ENCODE measurements around the gene OPTN. TPM values are rescaled to one million over a fixed set of nuclear protein-coding genes. Genes with fewer than 3 reads are reported as not detected.

The OPTN gene
- total RNA-seq, 1 donor from 2014 or later = 75.4 TPM

DNA sequence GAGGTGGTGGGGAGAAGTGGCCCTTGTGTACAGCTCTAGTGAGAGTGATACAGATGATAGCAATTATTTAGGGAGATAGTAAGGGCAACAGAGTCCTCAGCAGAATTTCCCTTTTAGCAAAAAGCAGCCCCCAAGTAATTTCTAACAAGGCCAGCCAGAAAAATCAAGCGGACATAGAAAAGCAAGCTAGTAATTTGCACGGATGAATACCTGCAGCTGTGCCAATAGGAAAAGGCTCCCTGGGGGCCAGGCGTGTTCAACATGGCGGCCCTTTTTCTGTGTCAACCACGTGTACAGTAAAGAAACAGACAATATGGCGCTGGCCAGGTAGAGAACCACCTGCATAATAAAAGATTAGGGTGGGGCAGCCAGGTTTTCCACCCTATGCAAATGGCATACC lies 68.8 kb downstream of the OPTN start:
- FAIRE-seq (no peak), DNase-seq (ENCODE audit: low spot score in 2 of 2) (no peak)

DNA sequence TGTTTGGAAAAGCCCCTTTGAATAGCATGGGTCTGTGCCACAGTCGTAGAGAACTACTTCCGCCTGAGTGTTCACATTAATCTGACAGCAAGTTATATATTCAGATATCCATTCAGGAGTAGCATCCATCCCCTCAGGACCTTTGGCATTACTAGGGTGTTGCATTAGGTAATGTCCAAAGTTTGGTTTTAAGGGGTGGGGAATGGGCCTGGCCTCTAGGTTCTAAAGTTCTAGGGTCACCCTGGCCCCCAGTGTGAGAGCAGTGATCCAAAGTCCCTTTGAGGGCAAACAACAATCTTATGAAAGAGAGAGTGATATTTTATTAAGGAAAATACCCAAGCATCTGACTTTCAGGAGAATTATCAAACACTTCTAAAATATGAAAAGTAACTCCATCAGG lies 73.7 kb downstream of the OPTN start:
- no peak for FAIRE-seq
- DNase-seq (ENCODE audit: low spot score in 2 of 2) = no peak

DNA sequence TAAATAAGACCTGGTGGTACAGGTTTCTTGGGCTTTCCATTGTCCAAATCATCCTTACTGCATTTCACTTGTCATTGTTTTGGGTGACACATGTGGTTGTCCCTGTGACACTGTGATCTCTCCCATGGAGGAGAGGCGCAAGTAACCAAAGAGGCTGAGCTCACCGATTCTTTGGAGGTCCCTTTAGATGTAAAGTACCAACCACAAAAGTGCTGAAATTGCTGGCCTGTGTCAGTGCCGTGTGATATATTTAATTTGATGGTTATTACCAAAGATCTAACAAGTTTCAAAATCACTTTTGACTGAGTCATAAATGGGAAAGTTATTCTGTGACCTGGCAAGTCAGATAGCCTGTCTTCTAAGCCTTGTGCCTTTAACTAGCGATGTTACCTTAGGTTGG lies 80.8 kb downstream of the OPTN start:
- FAIRE-seq = no peak

DNA sequence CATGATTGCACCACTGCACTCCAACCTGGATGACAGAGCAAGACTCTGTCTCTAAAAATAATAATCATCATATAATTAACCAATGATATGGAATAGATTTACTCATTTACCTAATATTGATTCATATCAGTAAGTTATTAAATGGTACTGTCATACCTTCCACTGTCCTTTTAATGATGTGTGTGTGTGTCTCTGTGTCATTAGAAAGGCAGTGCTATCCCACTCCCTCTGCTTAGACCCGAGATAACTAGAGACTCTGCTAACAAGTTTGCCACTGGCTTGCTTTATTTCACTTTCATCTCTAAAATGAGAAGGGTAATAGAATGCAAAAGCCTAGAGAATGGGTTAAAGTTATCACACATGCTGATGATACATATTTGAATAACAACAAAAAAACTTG lies 82.5 kb downstream of the OPTN start:
- FAIRE-seq (no peak), DNase-seq (ENCODE audit: low spot score in 2 of 2) (no peak)

More for the DNA sequence above, 80.8 kb downstream of the OPTN start:
- no peak for DNase-seq (ENCODE audit: low spot score in 2 of 2)

DNA sequence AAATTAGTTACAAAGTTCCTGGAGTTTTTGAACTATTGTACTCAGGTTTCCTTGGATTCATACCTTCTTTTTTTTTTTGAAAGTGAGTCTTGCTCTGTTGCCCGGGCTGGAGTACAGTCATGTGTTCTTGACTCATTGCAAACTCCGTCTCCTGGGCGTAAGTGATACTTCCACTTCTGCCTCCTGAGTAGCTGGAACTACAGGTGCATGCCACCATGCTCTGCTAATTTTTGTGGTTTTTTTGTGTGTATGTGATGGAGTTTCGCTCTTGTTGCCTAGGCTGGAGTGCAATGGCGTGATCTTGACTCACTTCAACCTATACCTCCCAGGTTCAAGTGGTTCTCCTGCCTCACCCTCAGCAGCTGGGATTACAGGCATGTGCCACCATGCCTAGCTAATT lies 83.7 kb downstream of the OPTN start:
- no peak for FAIRE-seq
- no peak for DNase-seq (ENCODE audit: low spot score in 2 of 2)

DNA sequence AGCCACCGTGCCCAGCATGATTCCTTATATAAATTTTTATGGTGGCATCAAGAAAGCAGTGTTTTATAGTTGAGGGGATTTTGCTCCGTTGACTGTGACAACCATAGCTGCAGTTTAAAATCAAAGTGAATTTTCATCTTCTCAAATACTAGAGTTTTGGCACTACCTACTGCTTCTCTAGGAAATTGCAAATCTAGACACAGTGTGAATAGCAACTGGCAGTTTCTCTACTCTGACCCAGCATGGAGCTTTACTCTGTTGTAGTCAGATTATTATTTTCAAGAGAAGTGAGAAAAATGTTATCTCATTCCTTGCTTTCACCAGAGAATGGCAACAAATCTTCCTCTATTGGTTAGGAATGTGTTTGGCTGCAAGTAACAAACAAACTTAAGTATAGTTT lies 84.3 kb downstream of the OPTN start:
- DNase-seq (ENCODE audit: low spot score in 2 of 2) = no peak
- no peak for FAIRE-seq

DNA sequence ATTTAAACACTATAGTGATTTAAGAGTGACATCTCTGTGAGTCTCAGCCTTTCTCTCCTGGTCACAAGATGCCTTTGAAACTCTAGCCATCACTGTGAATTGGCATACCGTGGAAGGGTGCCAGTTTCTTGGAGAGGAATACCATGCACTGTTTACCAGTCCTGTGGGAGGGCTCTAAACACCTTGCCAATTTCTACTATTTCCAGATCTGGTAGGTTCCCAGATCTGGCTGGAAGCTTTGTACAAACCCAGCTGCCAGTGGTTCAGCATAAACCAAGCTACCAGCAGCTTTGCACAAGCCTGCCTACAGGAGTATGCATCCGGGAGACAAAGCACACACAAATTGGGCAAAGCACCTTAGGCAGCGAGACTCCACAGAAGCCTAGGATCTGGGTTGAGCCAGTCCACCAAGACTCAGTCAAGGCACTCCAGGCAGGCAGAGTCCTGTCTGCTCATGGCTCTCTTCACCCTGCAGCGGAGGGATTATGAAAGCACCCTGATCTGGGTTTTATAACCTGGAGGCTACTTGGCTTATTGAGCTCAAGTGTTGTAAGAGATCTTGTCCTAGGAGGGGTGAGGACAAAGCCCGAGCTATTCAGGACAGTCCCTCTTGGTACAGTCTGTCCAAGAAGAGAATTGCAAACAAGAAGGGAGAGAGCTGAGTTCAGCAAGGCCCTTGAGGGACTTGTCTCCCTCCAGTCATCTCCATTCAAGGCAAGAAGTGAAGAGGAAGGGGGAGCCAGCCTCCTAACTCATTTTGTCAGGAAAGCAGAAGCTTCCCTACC lies 85.0 kb downstream of the OPTN start:
- no peak for DNase-seq (ENCODE audit: low spot score in 2 of 2)

DNA sequence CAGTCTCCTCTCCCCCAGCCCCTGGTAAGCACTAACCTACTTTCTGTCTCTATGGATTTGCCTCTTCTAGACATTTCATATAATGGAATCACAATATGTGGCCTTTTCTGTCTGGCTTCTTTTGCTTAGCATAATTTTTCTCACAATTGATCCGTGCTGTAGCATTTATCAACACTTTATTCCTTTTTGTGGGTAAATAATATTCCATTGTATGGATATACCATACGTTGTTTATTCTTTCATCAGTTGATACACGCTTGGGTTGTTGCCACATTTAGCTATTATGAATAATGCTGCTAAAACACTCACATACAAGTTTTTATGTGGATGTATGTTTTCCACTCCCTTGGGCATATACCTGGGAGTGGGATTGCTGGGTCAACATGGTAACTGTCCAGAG lies 87.2 kb downstream of the OPTN start:
- FAIRE-seq = no peak
- no peak for DNase-seq (ENCODE audit: low spot score in 2 of 2)

More for the DNA sequence above, 85.0 kb downstream of the OPTN start:
- no peak for FAIRE-seq

Small RNA genes lying within 50 kb of the gene (small RNA-seq; reads per million reads assigned to genes)
- gene SNRPGP5 = not detected

Other genes starting within 250 kb of the OPTN start
- 18.8 TPM for gene CCDC3, start 98.5 kb upstream of the OPTN start, total RNA-seq
- 2.4 TPM for gene MCM10, start 61.4 kb downstream of the OPTN start, total RNA-seq
- not detected for gene UCMA, start 134.2 kb downstream of the OPTN start, total RNA-seq
- 27.3 TPM for gene PHYH, start 199.9 kb downstream of the OPTN start, total RNA-seq
- gene SEPHS1, start 248.1 kb downstream of the OPTN start, total RNA-seq = 38.7 TPM